ENCODE measurements around the gene HEXIM1.

HEXIM1 gene

DNA sequence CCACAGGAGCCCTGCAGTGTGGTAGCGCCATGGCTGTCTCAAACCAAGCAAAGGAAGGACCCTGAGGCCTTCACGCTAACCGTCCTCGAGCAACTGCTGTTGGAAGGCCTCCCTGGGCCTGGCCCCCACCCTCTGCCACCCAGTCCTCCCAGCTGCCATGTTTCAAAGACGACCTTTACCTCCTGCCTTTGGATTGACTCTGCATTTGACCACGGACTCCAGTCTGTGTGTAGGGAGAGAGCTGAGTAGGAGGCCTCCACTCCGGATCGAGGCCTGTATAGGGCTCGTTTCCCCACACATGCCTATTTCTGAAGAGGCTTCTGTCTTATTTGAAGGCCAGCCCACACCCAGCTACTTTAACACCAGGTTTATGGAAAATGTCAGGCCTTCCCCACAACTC is 40.2 kb upstream of the HEXIM1 start:
- TF ChIP-seq, protein P1, sequence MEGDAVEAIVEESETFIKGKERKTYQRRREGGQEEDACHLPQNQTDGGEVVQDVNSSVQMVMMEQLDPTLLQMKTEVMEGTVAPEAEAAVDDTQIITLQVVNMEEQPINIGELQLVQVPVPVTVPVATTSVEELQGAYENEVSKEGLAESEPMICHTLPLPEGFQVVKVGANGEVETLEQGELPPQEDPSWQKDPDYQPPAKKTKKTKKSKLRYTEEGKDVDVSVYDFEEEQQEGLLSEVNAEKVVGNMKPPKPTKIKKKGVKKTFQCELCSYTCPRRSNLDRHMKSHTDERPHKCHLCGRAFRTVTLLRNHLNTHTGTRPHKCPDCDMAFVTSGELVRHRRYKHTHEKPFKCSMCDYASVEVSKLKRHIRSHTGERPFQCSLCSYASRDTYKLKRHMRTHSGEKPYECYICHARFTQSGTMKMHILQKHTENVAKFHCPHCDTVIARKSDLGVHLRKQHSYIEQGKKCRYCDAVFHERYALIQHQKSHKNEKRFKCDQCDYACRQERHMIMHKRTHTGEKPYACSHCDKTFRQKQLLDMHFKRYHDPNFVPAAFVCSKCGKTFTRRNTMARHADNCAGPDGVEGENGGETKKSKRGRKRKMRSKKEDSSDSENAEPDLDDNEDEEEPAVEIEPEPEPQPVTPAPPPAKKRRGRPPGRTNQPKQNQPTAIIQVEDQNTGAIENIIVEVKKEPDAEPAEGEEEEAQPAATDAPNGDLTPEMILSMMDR (IDR thresholded peaks at IDR 0.05; ENCODE audit: low read depth, low read length, missing control alignments): no peak
- no peak overlapping the region for H3K4me3 ChIP-seq (replicated peaks; ENCODE audit: low read depth, low read length)
- DNase-seq (ENCODE audit: extremely low read depth, low read depth): no peak

DNA sequence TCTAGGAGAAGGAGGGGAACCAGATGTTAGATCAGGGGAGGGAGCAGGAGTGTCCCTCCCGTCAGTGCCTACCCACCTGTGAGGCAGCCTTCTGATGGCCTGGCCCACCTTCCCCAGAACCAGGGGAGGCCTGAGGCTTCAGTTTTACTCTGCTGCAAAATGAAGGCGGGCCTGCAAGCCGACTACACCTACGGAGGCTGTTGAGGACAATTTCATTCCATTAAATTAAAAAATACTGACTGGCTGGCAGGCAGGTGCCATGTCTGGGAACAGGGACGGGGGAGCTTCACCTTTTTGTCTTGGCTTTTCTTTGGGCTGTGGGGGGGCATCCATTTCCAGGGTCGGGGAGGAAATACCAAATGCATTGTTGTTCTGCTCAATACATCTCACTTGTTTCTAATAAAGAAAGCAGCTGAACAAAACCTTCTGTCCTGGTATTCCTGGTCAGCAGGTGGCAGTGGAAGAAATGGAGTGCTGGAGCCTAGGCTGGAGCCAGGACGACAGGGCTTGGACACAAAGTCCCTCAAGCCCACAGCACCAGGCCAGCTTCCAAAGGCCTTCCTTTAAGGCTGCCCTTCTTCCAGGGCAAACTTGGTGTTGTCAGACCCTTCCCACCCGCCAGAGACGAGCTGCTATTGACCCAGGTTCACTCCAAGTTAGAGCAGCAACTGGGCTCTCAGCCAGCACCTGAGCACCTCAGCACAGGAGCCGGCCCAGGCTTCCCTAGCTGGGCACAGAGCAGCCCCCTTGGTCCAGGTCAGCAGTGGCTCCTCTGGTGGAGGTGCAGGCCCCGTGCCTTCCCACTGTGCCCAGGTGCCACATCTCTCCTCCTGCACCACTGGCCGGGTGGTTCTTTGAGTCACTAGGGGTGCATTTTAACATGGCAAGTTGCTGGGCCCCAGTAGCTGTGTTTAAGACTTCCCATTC is 39.4 kb upstream of the HEXIM1 start:
- H3K4me3 ChIP-seq (replicated peaks; ENCODE audit: low read depth, low read length): no peak overlapping the region
- no peak for DNase-seq (ENCODE audit: extremely low read depth, low read depth)
- TF ChIP-seq, protein P1 (IDR thresholded peaks at IDR 0.05; ENCODE audit: low read depth, low read length, missing control alignments): no peak

DNA sequence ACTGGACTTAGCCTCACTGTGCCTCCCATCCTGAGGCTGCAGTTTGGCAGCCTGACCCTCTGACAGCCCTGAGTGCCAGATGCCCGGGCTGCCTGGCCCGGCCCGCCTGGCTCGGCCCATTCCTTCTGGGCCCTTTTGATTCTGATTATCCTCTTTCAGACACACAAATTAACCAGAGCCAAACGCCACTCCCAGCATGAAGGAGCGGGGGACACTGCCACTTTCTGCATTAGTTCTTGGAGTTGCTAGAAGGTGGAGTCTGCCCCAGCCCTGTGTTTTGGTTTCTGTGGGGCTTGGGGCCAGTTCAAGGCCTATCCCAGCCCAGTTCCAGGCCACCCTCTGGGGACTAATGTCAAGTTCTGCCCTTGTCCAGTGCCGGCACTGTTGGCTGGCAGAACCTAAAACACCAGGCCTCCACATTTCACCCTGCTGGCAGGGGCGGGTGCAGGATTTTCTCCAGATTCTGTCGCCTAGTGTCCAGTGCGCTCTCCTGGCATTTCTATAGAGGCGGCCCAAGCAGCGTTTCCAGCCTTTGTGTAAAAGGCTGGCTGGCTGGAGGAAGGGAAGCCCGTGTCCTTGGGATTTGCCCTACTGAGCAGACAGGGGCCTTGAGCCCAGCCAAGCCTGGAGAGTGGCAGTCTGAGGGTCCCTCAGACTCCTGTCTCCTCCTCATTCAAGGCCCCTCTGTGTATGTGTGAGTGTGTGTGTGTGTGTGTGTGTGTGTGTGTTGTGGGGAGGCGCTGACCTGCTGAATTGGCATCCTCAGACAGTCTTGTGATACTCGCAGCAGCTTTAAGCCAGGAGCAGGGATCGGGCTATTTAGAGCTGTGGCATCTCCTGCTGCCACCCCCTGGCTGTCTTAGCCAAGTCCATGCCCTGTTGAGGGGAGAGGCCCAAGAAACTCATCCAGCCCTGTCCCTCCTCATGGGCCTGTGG is 37.3 kb upstream of the HEXIM1 start:
- TF ChIP-seq, protein P1 (IDR thresholded peaks at IDR 0.05; ENCODE audit: low read depth, low read length, missing control alignments): no peak
- no peak for DNase-seq (ENCODE audit: extremely low read depth, low read depth)
- no peak overlapping the region for H3K4me3 ChIP-seq (replicated peaks; ENCODE audit: low read depth, low read length)

DNA sequence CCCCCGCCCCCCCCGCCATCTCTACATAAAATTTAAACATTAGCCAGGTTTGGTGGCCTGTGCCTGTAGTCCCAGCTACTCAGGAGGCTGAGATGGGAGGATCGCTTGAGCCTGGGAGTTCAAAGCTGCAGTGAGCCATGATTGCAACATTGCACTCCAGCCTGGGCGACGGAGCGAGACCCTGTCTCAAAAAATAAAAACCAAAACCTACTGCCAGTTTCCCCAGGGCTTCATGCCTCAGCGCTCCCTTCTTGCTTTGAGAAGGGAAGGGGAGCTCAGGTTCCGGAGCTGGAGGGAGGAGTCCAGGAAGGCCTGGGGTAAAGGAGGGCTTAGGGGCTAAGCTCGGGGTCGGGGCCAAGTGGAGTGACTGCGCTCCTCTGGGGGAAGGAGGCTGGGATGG is 36.4 kb upstream of the HEXIM1 start:
- TF ChIP-seq, protein P1 (IDR thresholded peaks at IDR 0.05; ENCODE audit: low read depth, low read length, missing control alignments): no peak
- H3K4me3 ChIP-seq (replicated peaks; ENCODE audit: low read depth, low read length): no peak overlapping the region
- no peak for DNase-seq (ENCODE audit: extremely low read depth, low read depth)

DNA sequence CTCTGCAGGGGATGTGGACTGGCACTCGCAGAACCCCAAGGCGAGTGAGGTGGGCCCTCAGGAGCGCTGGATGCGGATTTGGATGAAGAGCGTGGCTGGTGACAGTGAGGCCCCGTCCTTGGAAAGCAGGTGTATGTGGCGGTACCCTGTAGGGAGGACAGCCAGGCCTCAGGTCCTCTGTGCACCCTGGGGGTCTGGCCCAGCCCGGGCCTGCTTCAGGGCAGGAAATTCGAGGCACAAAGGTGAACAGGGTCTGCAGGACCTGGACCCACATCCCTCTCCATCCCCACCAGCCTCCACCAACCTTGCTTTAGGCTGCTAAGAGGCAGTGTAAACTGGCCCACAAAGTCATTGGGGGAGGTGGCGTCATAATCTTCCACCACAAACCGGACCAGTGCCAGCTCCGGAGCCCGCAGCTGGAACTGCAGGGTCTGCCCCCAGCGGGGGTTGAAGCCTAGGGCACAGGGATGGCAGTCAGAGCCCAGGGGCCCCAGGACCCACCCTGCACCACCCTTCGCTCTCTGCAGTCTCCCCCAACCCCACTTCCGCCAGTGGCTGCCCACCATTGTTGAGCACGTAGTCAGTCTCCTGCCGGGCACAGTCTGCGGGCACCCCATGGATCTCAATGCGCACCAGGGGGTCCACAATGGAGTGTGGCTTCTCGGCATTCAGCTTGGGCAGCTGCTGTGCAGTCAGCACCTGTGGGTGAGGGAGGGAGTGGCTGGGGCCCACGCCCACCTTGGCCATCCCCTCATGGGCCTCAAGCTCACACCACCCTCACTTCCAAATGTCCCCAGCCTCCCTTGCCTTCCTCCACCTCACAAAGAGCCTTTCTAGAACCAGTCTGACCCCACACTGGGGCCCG is 35.5 kb upstream of the HEXIM1 start:
- no peak for DNase-seq (ENCODE audit: extremely low read depth, low read depth)
- H3K4me3 ChIP-seq (replicated peaks; ENCODE audit: low read depth, low read length): no peak overlapping the region
- TF ChIP-seq, protein P1 (IDR thresholded peaks at IDR 0.05; ENCODE audit: low read depth, low read length, missing control alignments): no peak

DNA sequence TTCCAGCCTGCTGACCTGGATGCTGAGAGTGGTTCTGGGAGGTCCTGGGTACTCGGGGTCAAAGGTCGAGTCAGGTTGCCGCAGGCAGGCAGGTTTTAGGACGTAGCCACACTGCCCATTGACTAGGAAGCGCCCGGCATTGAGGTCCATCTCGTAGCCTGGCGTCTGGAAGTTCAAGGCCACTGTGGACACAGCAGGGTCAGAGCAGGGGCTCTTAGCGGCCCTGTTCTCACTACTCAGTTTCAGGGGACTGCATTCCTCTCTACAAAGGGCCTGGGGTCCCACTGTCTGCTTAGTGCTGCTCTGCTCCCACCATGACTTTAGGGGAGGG is 34.9 kb upstream of the HEXIM1 start:
- TF ChIP-seq, protein P1 (IDR thresholded peaks at IDR 0.05; ENCODE audit: low read depth, low read length, missing control alignments): no peak
- no peak overlapping the region for H3K4me3 ChIP-seq (replicated peaks; ENCODE audit: low read depth, low read length)
- DNase-seq (ENCODE audit: extremely low read depth, low read depth): no peak

Data from HFF-Myc (cell line).